Central memory CD8-positive, alpha-beta T cell (primary cell): ENCODE results near the gene AOC1.

ENCODE experiments used
- ATAC-seq: fragments of 150-1000 bp; cut with Tn5 transposase; replicated peaks from 2 replicates; pipeline ENCODE4 v1.10.0; 2022; ENCODE audit warnings: mild to moderate bottlenecking, moderate FRiP score, moderate number of reproducible peaks; ENCODE audit not compliant: poor library complexity, severe bottlenecking; ENCODE audit errors: extremely low read depth
- DNase-seq, 2 donors: peaks; one replicate each; pipeline ENCODE4 v3.0.0; 2021; ENCODE audit warnings: low spot score in 2 of 2
- H3K27ac Mint-ChIP-seq: one replicate; pipeline ENCODE4 v1.8.0; 2022; ENCODE audit warnings: low read depth, mild to moderate bottlenecking, moderate library complexity, mixed read lengths
- H3K27me3 Mint-ChIP-seq: one replicate; pipeline ENCODE4 v1.8.0; 2022; ENCODE audit warnings: mixed read lengths
- H3K36me3 Mint-ChIP-seq: one replicate; pipeline ENCODE4 v1.8.0; 2022; ENCODE audit warnings: mild to moderate bottlenecking, moderate library complexity, mixed read lengths; ENCODE audit not compliant: insufficient read depth
- H3K4me1 Mint-ChIP-seq: one replicate; pipeline ENCODE4 v1.8.0; 2022; ENCODE audit warnings: mixed read lengths
- H3K4me3 Mint-ChIP-seq: one replicate; pipeline ENCODE4 v1.8.0; 2022; ENCODE audit warnings: mild to moderate bottlenecking, moderate library complexity, mixed read lengths
- H3K9me3 Mint-ChIP-seq: one replicate; pipeline ENCODE4 v1.8.0; 2022; ENCODE audit warnings: mixed read lengths

Gene AOC1

GRCh38 chr7:150856303-150857275 is 4.3 kb downstream of the AOC1 start:
- peaks cover 52% of the 10 kb centered on the region for H3K27me3 Mint-ChIP-seq
- H3K36me3 Mint-ChIP-seq, result peaks cover 1% of the 10 kb centered on the region
- H3K4me3 Mint-ChIP-seq, result no peak overlapping the region
- DNase-seq (peak in 1 of 2 donors; percentile 3), ATAC-seq (no peak)
- peaks cover 5% of the 10 kb centered on the region for H3K4me1 Mint-ChIP-seq
- H3K27ac Mint-ChIP-seq, result no peak overlapping the region
- H3K9me3 Mint-ChIP-seq, result no peaks in the 10 kb centered on the region

DNA sequence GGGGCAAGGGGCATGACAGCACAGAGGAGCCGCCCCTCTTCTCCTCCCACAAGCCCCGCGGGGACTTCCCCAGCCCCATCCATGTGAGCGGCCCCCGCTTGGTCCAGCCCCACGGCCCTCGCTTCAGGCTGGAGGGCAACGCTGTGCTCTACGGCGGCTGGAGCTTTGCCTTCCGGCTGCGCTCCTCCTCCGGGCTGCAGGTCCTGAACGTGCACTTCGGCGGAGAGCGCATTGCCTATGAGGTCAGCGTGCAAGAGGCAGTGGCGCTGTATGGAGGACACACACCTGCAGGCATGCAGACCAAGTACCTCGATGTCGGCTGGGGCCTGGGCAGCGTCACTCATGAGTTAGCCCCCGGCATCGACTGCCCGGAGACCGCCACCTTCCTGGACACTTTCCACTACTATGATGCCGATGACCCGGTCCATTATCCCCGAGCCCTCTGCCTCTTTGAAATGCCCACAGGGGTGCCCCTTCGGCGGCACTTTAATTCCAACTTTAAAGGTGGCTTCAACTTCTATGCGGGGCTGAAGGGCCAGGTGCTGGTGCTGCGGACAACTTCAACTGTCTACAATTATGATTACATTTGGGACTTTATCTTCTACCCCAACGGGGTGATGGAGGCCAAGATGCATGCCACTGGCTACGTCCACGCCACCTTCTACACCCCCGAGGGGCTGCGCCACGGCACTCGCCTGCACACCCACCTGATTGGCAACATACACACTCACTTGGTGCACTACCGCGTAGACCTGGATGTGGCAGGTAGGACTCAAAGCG is 5.1 kb downstream of the AOC1 start:
- Mint-ChIP-seq H3K4me1 (peaks cover 2% of the 10 kb centered on the region), H3K27me3 (peaks cover 43% of the 10 kb centered on the region), H3K36me3 (peaks cover 1% of the 10 kb centered on the region), H3K4me3 (no peak overlapping the region), H3K9me3 (no peaks in the 10 kb centered on the region), H3K27ac (no peak overlapping the region)
- ATAC-seq (no peak), DNase-seq (peak in 1 of 2 donors; percentile 11)

DNA sequence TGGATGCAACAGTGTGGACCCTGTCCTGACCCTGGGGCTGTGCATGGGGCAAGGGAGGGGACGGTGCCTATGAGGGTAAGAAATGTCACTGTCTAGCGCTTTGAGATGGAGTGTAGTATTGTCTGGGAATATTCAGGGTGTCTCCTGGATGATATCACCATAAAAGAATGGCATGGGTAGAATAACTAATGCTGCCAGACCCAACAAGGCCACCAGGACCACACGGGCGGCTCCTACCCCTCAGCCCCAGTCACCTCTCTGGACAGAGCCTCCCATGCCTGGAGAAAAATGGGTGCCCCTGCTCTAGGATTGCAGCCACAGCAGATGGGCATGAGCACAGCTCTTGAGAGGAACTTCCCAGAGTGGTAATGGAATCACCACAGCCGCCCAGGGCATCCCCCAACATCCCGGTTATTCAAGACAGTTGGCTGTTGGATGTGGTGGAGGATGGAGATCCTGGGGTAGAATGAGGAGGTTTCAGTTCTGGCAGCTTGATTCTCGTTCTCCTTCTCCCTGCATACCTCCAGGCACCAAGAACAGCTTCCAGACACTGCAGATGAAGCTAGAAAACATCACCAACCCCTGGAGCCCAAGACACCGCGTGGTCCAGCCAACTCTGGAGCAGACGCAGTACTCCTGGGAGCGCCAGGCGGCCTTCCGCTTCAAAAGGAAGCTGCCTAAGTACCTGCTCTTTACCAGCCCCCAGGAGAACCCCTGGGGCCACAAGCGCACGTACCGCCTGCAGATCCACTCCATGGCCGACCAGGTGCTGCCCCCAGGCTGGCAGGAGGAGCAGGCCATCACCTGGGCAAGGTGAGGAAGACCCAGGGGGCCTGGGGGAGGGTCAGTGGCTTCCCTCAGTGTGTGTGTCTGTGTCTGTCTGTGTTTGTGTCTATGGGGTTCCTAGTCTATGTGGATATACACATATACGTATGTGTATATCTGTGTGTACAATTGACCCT is 6.2 kb downstream of the AOC1 start:
- H3K27ac Mint-ChIP-seq, result no peak overlapping the region

DNA sequence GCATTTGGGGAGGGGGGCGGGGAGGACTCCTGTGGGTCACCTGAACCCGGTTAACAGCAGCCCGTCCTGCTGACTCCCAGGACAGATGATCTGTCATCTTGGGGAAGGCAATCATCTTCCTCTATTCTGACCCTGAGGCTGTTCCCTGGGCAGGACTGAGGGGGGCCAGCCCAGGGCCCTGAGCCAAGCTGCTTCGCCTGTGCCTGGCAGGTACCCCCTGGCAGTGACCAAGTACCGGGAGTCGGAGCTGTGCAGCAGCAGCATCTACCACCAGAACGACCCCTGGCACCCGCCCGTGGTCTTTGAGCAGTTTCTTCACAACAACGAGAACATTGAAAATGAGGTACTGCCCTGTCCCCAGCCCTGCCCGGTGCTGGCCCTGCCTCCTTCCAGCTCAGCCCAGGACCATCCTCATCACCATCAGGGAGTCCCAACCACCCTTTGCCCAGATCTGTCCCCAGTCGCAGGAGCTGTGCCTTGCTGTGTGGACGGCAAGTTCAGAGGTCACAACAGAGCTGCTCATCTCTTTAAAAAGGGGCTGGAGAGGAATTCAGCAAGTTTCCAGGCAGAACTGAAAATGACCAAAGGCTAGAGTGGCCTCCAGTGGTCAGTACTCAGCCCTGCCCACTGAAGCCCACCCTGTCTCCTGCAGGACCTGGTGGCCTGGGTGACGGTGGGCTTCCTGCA is 8.1 kb downstream of the AOC1 start:
- peaks cover 46% of the 10 kb centered on the region for H3K27me3 Mint-ChIP-seq
- no peaks in the 10 kb centered on the region for H3K4me1 Mint-ChIP-seq
- no peak for ATAC-seq

More for the DNA sequence above, 6.2 kb downstream of the AOC1 start:
- ATAC-seq, result no peak
- H3K4me3 Mint-ChIP-seq, result no peak overlapping the region
- H3K9me3 Mint-ChIP-seq, result no peaks in the 10 kb centered on the region
- peaks cover 37% of the 10 kb centered on the region for H3K27me3 Mint-ChIP-seq
- peak in 1 of 2 donors; percentile 8 for DNase-seq
- peaks cover 1% of the 10 kb centered on the region for H3K36me3 Mint-ChIP-seq
- no peaks in the 10 kb centered on the region for H3K4me1 Mint-ChIP-seq

GRCh38 chr7:150860978-150861295 is 8.6 kb downstream of the AOC1 start:
- Mint-ChIP-seq H3K9me3 (no peaks in the 10 kb centered on the region), H3K27me3 (peaks cover 41% of the 10 kb centered on the region), H3K4me1 (no peaks in the 10 kb centered on the region), H3K36me3 (peaks cover 1% of the 10 kb centered on the region), H3K4me3 (no peak overlapping the region), H3K27ac (no peak overlapping the region)
- ATAC-seq (no peak), DNase-seq (peak in 1 of 2 donors; percentile 11)

More for the DNA sequence above, 8.1 kb downstream of the AOC1 start:
- no peaks in the 10 kb centered on the region for H3K9me3 Mint-ChIP-seq
- H3K36me3 Mint-ChIP-seq, result peaks cover 1% of the 10 kb centered on the region
- H3K27ac Mint-ChIP-seq, result peak overlapping the region; percentile 83
- no peak overlapping the region for H3K4me3 Mint-ChIP-seq
- DNase-seq, result peak in 1 of 2 donors; percentile 3

DNA sequence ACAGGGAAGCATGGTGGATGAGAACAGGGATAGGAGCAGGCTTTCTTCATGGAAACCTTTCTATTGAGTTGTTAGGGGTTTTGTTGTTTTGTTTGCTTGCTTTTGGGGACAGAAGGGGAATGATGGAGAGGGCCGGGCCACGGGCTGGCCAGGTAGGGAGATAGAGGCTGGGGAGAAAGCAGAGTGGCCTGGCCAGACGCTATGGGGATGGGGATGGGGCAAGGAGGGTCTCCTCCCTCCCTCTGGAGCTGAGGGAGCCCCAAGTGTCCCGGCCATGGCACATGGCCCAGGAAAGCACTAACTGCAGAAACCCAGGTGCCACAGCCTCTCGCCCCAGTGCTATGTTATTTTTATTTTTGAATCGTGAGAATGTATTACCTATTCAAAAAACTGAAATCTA is 10.0 kb downstream of the AOC1 start:
- no peaks in the 10 kb centered on the region for H3K4me1 Mint-ChIP-seq
- no peak for ATAC-seq
- H3K36me3 Mint-ChIP-seq, result peaks cover 1% of the 10 kb centered on the region
- DNase-seq, result peak in 1 of 2 donors; percentile 5
- peaks cover 40% of the 10 kb centered on the region for H3K27me3 Mint-ChIP-seq
- H3K4me3 Mint-ChIP-seq, result no peak overlapping the region
- no peaks in the 10 kb centered on the region for H3K9me3 Mint-ChIP-seq
- H3K27ac Mint-ChIP-seq, result no peak overlapping the region

DNA sequence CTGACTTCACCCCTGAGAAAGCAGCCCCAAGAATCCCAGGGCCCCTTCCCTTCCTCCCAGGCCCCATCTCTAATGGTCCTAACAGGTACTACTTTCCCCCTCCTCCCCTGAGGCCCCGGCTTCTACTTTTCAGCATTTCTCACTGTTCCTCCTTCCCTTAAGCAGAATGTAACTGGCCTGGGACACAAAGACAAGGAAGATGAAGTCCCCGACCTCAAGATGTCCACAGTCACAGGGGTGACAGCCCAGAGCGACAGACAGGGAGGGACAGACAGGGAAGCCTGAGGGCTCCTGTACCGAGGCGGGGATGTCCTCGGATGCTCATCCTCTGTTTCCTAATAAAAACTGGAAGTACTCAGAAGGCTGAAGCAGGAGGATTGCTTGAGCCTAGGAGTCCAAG is 11.6 kb downstream of the AOC1 start:
- Mint-ChIP-seq H3K27ac (no peak overlapping the region), H3K36me3 (peaks cover 1% of the 10 kb centered on the region), H3K9me3 (no peaks in the 10 kb centered on the region), H3K27me3 (peaks cover 45% of the 10 kb centered on the region), H3K4me1 (no peaks in the 10 kb centered on the region), H3K4me3 (no peak overlapping the region)
- DNase-seq (no peak), ATAC-seq (no peak)

DNA sequence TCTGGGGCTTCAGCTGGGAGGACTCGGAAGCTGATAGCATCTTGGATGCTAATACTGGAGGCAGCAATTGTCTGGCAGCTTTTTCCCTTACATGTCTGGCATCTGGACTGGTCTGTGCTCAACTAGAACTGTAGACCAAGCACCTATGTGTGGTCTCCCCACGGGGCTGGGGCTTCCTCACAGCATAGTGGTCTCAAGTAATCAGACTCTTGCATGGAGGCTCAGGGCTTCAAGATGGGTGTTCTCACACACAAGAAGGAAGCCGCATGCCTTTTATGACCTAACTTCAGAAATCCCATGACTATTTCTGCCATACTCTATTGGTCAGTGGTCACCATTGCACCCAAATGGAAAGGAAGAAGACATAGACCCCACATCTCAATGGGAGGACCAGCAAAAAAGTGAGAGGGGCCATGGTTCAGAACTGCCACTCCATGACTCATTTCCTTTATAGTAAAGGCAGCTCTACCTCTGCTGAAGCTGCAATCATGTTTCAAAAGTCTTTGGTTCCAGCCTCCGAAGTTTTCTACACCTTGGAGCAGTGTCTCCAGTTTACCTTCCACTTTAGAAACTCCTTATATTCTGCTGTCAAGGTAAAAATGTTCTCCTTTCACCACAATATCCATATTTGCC is 14.7 kb downstream of the AOC1 start:
- ATAC-seq, result no peak
- DNase-seq, result no peak
- Mint-ChIP-seq H3K9me3 (no peaks in the 10 kb centered on the region), H3K27ac (no peak overlapping the region), H3K4me3 (no peak overlapping the region), H3K27me3 (peaks cover 48% of the 10 kb centered on the region), H3K4me1 (no peaks in the 10 kb centered on the region), H3K36me3 (no peaks in the 10 kb centered on the region)

GRCh38 chr7:150867605-150868004 is 15.3 kb downstream of the AOC1 start:
- no peak overlapping the region for H3K27ac Mint-ChIP-seq
- H3K4me3 Mint-ChIP-seq, result no peak overlapping the region
- no peaks in the 10 kb centered on the region for H3K36me3 Mint-ChIP-seq
- peaks cover 48% of the 10 kb centered on the region for H3K27me3 Mint-ChIP-seq
- H3K4me1 Mint-ChIP-seq, result no peaks in the 10 kb centered on the region
- ATAC-seq, result no peak
- no peak for DNase-seq
- H3K9me3 Mint-ChIP-seq, result no peaks in the 10 kb centered on the region

- Mint-ChIP-seq H3K36me3 (no peaks in the 10 kb centered on the region), H3K27ac (no peak overlapping the region), H3K4me3 (no peak overlapping the region), H3K9me3 (no peaks in the 10 kb centered on the region), H3K27me3 (peaks cover 37% of the 10 kb centered on the region), H3K4me1 (no peaks in the 10 kb centered on the region)
- no peak for DNase-seq
- no peak for ATAC-seq
Measured at GRCh38 chr7:150869467-150869866, 17.1 kb downstream of the AOC1 start.

DNA sequence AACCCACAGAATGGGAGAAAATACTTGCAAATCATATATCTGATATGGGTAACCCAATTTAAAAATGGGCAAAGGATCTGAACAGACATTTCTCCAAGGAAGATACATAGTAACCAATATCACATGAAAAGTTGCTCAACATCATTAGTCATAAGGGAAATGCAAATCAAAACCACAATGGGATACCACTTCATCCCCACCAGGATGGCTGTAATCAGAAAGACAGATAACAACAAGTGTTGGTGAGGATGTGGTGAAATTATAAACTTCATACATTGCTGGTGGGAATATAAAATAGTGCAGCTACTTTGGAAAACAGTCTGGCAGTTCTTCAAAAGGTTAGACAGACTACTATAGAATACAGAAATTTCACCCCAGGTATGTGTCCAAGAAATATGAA is 19.3 kb downstream of the AOC1 start:
- H3K27me3 Mint-ChIP-seq, result peaks cover 27% of the 10 kb centered on the region
- no peak overlapping the region for H3K27ac Mint-ChIP-seq
- H3K9me3 Mint-ChIP-seq, result no peaks in the 10 kb centered on the region
- H3K4me1 Mint-ChIP-seq, result peaks cover 7% of the 10 kb centered on the region
- DNase-seq, result no peak
- H3K36me3 Mint-ChIP-seq, result peaks cover 2% of the 10 kb centered on the region
- ATAC-seq, result no peak
- no peak overlapping the region for H3K4me3 Mint-ChIP-seq
